ENCODE measurements around the gene ZNF333.
"Not testable (repeated sequence)": the region's sequence is repeated elsewhere in the genome, so short reads cannot be mapped to it uniquely, and the experiment has no call there.

- TF ChIP-seq CTCF, POLR2A (IDR thresholded peaks at IDR 0.05): not testable (repeated sequence)
Measured at GRCh38 chr19:14765403-14765802, 75.6 kb downstream of the ZNF333 start.

Data from prostate gland (tissue), 2 donors.